ENCODE results near the gene LRP10.

- TF ChIP-seq SP1 (IDR thresholded peaks at IDR 0.05) (no peak), LEF1 (IDR thresholded peaks at IDR 0.05; ENCODE audit: borderline replicate concordance) (no peak), FOXA1 (IDR thresholded peaks at IDR 0.05) (no peak), SUZ12 (IDR thresholded peaks at IDR 0.05) (no peak), L3MBTL2 (conservative IDR thresholded peaks at IDR 0.05) (no peak), FOXM1 (IDR thresholded peaks at IDR 0.05; ENCODE audit: borderline replicate concordance) (no peak)
These were observed 49.4 kb upstream of the LRP10 start for GRCh38 chr14:22822016-22822570.

Measured in HEK293T (cell line).